Mammary epithelial cell (primary cell): Measurements from ENCODE around the gene GPC5.

Experiments used
- CTCF ChIP-seq, 2 donors: IDR thresholded peaks in 1 of 2; conservative IDR thresholded peaks in 1 of 2; 2 replicates each; pipeline ENCODE4 v1.5.1; 2011 to 2012; ENCODE audit warnings: inconsistent platforms in 2 of 2, low read length in 2 of 2, mild to moderate bottlenecking in 2 of 2, control low read depth in 1 of 2, low read depth in 1 of 2; ENCODE audit not compliant: insufficient read depth in 1 of 2; ENCODE audit errors: extremely low read depth in 1 of 2
- EZH2 ChIP-seq: IDR thresholded peaks from 2 replicates; pipeline ENCODE4 v1.6.1; 2012; ENCODE audit warnings: low read length, inconsistent platforms, borderline replicate concordance

- TF ChIP-seq CTCF (conservative IDR thresholded peaks at IDR 0.05 in 1 of 2, IDR thresholded peaks at IDR 0.05 in 1 of 2; ENCODE audit: extremely low read depth in 1 of 2, insufficient read depth in 1 of 2, low read depth in 1 of 2, low read length in 2 of 2) (no peak), EZH2 (no peak)
Measured at GRCh38 chr13:91609353-91609752, 210.9 kb downstream of the GPC5 start.
